GM10266 (cell line): ENCODE measurements around the gene CDON.

Experiments used
- DNase-seq: peaks from one replicate; pipeline ENCODE4 v3.0.0; 2012; ENCODE audit errors: extremely low spot score
- CTCF ChIP-seq: IDR thresholded peaks from 2 replicates; pipeline ENCODE4 v1.5.1; 2012; ENCODE audit warnings: mild to moderate bottlenecking, low read depth; ENCODE audit not compliant: control insufficient read depth, insufficient read depth; ENCODE audit errors: missing control alignments

The CDON gene

DNA sequence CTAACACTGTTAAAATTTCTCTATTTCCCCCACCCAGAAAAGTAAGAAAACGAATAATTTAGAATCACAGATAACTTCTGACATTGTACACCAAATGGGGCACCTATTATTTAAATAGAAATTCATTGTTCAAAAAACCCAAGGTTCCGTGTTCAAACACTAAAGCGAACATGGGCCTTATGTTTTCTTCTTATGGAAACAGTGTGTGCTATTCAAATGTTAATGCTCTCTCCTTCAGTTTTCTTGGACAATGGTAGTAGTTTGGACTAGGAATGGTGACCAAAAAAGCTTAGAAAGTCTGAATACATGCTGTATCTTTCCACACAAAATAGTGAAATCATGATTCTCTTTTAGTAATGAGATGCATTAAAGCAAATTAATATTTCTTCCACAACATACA is 83.2 kb downstream of the CDON start:
- DNase-seq, result no peak
- no peak for TF ChIP-seq CTCF

DNA sequence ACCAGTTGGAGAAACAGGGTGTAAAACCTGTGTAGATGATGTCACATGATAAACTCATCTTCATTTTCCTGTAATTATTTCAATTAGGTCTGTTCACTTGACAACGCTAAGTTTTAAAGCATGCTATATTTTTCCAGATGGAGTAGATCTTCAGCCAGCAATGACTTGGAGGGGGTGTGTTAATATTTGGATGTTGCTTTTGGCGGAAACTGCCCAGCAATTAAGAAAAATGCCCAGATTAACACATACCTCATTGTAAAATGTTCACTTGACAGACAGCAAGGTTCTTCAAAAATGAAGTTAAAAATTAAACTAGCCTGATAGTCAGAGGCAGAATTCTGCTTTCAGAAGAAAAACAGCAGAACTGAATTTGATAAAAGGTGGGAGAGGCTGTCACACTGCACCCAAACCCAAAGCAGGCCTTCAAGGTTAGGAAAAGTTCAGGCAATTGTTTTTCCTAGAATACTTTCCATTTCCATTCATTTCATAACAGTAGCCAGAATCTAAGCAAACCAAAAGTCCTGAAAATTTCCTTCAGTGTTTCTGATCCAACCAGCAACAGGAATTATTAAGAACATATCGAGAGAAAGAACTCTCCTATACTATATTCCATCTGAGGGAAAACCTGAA is 83.8 kb downstream of the CDON start:
- no peak for TF ChIP-seq CTCF

GRCh38 chr11:125978181-125978716 is 84.4 kb downstream of the CDON start:
- no peak for TF ChIP-seq CTCF
- DNase-seq, result no peak

More for the DNA sequence above, 83.8 kb downstream of the CDON start:
- DNase-seq, result no peak

GRCh38 chr11:125977333-125977732 is 85.3 kb downstream of the CDON start:
- TF ChIP-seq CTCF, result no peak
- DNase-seq, result no peak

DNA sequence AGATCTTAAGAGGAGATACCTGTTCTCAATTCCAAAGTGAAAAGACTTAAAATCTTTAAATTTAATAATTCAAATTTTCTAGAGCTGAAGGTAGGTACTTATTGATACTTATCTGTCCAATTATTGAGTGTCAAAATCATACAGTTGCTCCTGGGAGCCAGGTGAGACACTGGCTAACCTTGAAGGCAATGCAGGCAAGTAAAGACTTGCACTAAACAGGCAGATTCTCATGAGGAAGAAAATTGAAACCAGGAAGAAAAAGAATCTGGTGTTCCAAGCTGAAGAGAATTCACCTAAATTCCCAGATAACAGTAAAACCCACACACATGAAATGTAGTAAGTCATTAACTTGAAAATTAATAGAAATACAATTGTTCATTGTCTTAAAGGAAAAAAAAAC is 86.5 kb downstream of the CDON start:
- DNase-seq, result no peak
- no peak for TF ChIP-seq CTCF

- no peak for TF ChIP-seq CTCF
- DNase-seq, result no peak
These were observed 87.0 kb downstream of the CDON start for GRCh38 chr11:125975634-125976033.

DNA sequence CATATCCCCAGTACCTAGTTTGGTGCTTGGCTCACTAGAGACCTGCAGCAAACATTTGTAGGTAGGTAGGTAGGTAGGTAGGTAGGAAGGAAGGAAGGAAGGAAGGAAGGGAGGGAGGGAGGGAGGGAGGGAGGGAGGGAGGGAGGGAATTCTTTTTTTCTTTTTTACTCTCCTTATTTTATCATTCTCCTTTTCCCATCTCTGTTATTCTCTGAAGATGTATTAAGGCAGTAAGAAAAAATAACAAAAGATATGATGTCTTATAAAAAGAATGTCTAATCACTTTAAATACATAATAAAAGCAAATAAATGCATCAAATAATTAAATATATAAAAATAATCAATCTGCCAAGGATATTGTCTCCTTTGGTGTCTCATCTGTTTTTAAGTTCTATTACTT is 88.4 kb downstream of the CDON start:
- no peak for TF ChIP-seq CTCF
- no peak for DNase-seq
